Activated CD8-positive, alpha-beta memory T cell treated with anti-CD3 and anti-CD28 coated beads, Interleukin-2, amount 50 U/mL, for 4 hours (primary cell): ENCODE data around the gene GRXCR2.
"Not testable (repeated sequence)": the region's sequence is repeated elsewhere in the genome, so short reads cannot be mapped to it uniquely, and the experiment has no call there.

Experiments used
- DNase-seq: peaks from one replicate; pipeline ENCODE4 v3.0.0-alpha.2; 2020

The GRXCR2 gene

GRCh38 chr5:145872914-145873313 lies at the start of gene GRXCR2:
Gene GRXCR2 (minus strand): TSS chr5:145873014. CDS start chr5:145872968, 46 bp downstream.
- DNase-seq: no peak

GRCh38 chr5:145922059-145922458 lies 49.2 kb upstream of the GRXCR2 start:
- DNase-seq: no peak

DNA sequence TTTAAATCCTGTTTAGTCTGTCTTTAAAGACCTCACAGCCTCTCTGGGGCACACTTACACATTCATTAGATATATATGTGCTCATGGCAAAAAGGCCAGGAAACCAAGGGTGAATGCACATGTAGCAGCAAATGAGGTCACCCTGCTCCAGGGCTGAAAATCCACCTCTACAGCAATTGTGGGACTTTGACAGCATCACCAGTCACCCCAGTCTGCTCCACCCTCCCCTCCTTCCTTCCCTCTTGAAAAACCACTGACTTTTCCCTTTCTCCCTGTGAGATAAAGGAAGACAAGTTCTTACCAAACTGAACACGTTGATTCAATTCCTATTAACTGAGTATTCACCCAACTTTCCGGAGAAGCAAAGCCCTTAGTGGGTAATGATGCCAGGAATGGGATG lies 48.4 kb upstream of the GRXCR2 start:
- no peak for DNase-seq

DNA sequence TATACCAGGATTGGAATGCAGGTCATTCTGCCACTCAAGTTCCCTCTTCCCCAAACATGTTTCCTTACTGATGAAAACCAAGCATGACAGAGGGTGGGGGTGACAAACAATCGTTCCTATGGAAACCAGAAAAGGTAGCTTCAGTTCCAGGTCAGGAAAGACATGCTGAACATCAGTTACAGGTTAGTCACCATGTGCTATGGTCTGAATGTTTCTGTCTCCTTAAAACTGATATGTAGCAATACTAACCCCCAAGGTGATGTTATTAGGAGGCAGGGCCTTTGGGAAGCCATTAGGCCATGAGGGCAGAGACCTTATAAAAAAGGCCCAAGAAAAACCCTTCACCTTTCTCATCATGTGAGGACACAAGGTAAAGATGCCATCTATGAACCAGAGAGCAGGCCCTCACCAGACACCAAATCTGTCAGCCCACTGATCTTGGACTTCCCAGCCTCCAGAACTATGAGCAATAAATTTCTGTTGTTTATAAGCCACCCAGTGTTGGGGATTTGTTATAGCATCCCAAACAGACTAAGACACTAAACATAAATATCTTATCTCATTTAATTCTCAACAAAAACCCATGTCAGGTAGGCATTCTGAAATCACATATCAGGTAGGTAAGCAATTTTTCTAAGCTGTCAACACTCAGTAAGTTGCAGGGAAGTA lies 47.9 kb upstream of the GRXCR2 start:
- no peak for DNase-seq

DNA sequence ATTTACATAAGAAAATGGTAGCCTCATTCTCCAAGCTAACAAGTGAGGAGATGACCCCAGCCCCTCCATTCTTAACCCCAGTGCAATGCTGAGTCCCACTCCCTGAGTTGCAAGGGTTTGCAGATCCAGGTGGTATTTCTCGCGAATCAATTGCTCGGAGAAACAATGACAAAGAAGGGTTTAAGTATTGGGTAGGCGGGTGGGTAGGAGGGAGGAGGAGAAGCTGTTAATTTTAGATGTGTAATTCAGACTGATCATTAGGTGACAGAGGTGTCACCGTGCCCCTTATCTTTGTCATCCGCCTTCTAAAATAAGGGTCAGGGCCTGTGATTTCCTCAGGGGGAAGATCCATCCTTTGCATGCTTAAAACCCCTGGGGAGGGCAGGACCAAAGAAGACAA lies 46.6 kb upstream of the GRXCR2 start:
- no peak for DNase-seq

GRCh38 chr5:145918397-145918796 lies 45.6 kb upstream of the GRXCR2 start:
- DNase-seq: no peak

DNA sequence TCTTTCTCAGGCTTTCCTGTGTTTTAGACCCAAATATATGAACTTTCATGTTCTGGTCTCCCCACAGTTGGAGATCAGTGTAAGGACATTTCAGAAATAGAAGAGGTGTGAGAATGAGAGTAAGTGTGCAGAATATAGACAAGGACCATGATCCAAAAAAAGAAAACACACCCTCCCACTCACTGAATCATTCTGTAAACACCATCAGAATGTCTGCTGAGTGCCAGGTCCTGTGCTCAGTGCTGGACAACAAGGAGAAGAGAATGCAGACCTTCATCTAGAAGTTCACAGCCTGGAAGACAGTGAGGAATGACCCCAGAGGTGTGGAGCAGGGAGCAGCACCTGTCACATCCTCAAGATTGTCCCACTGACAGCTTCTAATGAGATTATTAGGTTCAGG lies 44.5 kb upstream of the GRXCR2 start:
- no peak for DNase-seq

DNA sequence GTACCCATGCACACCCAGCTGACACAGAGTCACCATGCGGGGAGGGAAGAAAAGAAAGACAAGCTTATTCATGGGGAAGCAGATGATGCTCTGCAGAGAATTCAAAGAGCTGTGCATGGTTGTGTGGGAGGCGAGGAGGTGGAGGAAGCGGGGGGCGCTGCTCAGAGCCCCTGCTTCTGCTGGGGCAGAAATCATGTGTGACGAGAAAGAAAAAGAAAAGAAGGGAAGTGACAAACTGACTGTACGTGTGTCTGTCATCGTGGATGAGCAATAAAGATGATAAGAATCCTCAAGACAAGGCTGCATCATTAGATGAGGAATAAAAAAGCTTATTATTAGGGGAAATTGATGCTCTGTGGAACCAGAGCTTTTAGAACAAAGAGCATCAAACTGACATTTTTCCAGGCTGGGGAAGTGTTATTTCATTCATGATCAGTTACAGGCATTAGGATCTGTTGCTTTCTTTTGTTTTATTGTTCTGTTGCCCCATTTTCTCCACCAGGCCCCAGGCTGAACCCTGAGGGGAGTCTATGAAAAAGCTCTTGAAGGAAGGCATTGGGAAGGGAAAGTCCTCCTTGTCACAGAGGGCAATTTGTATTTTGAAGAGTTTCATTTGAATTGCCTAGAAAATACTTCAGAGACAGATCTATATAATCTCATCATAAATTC lies 43.3 kb upstream of the GRXCR2 start:
- no peak for DNase-seq

DNA sequence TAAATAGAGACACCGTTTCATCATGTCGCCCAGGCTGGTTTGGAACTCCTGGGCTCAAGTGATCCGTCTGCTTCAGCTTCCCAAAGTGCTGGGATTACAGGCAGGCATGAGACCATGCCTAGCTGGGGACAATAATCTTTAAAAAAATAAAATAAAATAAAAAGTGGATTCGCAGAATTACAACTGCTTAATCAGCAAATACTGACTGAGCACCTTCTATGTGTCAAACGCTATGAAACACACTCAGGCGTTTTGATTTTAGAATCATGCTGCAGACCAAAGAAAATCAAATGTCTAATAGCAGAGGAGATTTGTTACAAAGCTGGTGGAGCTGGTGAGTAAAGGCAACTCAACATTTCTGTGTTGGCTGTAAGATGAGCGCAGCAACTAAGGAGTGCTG lies 40.9 kb upstream of the GRXCR2 start:
- DNase-seq: no peak

DNA sequence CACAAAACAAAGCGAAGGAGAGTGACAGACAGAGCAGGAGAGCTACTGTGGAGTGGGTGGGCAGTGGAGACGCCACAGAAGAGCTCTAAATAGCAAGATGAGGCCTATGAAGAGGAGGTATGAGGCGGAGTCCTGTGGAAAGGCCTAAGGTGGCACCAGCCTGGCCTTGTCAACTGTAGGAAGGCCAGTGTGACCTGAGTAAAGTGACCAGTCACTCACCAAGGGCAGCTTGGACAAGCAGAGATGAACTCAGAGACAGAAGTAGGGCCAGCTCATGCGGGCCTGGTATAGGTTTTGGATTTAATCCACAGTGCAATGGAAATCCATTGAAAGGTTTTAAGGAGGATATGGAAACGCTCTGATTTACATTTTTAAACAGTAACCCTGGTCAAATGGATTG lies 39.8 kb upstream of the GRXCR2 start:
- DNase-seq: no peak

- DNase-seq: no peak
These were observed 39.2 kb upstream of the GRXCR2 start for GRCh38 chr5:145912019-145912418.

- no peak for DNase-seq
These were observed 38.4 kb upstream of the GRXCR2 start for GRCh38 chr5:145911164-145911563.

DNA sequence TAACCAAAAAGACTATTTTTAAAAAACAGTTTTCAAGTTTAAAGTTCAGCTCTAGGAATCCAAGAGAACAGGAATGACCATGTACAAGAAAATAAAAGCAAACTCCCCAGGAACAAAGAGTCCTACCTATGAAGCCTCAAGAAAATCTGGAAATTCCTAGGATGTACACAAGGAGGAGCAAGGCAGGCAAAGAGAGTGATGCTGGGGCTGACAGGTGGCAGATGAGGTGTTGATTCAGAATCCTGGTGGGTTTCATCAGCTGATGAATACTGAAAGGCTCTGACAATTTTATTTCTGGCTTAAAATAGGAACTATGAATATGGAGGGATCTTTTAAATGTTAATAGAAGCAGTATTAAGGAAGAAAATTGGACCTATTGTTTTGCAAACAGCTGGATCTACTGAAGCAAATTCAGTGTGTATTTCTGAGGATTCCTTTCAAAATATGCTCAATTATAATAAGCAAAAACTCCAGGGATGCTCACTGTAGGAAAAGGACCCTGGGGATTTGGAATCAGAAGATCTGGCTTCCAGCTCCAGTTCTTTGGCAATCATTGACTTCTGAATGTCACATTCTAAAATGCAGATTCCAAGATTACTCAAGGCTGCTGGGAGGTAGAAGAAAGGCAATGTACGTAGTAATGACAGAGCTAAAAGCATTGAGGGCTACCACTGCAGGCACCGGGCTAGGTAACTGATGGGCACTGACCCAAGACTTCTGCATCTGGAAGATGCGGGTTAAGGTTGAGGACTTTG lies 35.6 kb upstream of the GRXCR2 start:
- no peak for DNase-seq

GRCh38 chr5:145906401-145906800 lies 33.6 kb upstream of the GRXCR2 start:
- DNase-seq: no peak

DNA sequence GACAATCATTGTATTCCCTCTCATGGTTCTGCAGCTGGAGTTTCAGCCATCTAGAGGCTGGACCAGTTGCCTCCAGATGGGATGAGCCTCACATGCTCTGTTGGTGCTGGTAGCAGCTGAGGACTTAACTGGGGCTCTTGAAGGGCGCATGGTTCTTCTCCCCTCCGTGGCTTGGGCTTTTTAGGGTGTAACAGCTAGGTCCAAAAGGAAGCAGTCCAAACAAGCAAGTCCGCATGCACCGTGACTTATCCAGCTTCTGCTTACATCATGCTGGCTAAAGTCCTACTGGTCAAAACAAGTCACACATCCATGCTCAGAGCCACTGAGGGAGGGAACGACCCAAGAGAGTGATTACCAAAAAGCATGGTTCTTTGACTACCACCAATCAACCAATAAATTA lies 31.9 kb upstream of the GRXCR2 start:
- no peak for DNase-seq

DNA sequence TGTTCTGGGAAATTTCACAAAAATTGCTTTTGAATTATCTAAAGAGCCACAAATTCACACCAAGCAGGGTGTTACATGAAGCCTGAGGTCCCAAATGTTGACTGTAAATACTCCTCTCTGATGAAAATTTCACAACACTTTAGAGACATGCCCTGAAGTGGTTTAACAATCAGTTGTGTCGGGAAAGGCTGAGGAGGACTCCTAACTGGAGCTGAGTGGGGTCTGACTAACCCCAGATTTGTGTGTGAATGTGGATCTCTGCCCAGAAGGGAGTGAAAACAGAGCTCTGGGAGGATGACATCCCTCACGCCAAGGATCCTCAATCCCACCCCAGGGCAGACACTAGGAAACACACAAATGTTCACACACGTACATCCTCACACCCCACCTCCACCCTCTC lies 31.1 kb upstream of the GRXCR2 start:
- DNase-seq: no peak

DNA sequence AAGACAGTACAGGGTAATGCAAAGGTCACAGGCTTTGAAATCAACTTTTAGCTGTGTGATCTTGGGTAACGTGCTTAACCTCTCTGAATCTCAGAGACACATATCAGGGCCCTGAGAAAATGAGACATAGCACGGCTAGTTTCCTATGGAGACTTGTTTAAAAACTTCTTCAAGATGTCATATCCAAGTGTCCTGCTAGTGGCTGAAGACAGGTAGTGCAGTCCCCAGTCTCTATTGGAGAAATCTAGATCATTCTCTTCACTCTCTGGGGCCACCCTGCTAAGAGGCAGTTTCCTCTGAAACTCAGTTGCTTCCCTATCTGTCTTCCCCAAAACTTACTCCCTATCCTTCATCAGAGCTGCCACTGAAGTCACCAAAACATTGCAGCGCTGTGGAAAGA lies 30.3 kb upstream of the GRXCR2 start:
- DNase-seq: no peak

DNA sequence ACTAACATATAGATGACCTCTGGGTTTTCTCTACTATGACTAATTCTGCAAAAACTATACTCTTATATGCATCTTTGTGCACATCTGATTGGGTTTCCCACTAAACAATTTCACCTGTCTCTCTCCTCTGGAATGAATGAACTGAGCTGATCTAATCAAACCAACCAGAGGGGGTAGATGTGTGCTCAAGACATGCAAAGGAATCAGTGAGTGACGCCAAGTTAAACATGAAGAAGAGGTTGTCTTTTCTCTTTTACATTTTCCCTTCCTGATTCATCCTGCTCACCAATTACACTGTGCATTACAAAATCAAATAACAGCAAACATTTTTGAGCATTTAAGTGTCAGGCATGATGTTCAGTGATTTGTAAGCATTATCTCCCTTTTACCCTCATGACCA lies 29.6 kb upstream of the GRXCR2 start:
- no peak for DNase-seq

GRCh38 chr5:145898171-145898570 lies 25.4 kb upstream of the GRXCR2 start:
- DNase-seq: no peak

GRCh38 chr5:145891378-145891777 lies 18.6 kb upstream of the GRXCR2 start:
- not testable (repeated sequence) for DNase-seq

- no peak for DNase-seq
These were observed 16.8 kb upstream of the GRXCR2 start for GRCh38 chr5:145889611-145890010.

DNA sequence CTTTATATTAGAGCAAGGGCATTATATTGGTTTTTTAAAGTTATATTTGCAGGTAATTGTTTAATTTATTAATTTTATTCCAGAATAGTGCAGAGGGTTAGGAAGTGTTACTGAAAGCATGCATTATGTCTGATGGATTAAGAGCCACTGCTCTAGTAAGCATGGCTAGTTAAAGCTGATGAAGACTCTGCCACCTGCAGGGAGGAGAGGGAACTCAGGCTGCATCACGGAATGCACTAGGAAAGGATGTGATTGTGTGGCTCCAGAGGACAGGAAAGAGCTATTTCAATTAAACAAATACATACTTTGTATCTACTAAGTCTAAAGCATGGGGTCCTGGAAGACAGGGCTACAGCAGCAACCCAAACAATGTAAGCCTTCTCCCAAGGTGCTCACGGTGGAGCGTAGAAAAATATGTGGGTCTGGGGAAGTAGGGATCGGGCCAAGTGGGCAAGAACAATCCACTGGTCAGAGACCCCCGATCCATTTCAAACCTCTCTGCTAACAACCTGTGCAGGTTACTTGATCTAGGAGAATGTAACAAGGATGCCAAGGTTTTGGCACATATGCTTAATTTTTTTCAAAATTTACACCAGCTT lies 15.3 kb upstream of the GRXCR2 start:
- no peak for DNase-seq

DNA sequence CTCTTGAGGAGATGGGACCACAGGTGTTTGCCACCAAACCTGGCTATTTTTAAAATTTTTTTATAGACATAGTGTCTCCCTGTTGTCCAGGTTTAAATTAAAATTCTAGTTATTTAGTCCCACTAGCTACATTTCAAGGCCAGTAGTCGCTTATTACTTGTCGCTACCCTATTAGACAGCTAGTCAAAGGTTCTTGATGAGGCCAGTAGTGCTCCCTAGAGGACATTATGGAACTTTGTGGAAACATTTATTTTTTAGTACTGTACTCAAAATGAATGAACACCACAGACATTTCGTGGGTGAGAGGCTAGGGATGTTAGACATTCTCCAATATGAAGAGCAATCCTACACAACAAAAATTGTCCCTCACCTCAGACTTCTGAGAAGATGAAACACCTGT lies 14.4 kb upstream of the GRXCR2 start:
- DNase-seq: no peak

- no peak for DNase-seq
These were observed 2.0 kb upstream of the GRXCR2 start for GRCh38 chr5:145874765-145875164.
